PC-3 (cell line): ENCODE measurements around the gene EMC1. TPM values are rescaled to one million over a fixed set of nuclear protein-coding genes. Genes with fewer than 3 reads are reported as not detected.
"Not testable (repeated sequence)": the region's sequence is repeated elsewhere in the genome, so short reads cannot be mapped to it uniquely, and the experiment has no call there.

Experiments used
- ATAC-seq: fragments of 200-7000 bp; cut with Tn5 transposase; 2 replicates; pipeline ENCODE4 v1.9.1; 2020; ENCODE audit warnings: mild to moderate bottlenecking, moderate library complexity
- BruUV-seq: library from RNA; stranded (reverse); fragments of 400-500 nt; replicated peaks from 2 replicates; lab custom pipeline; 2021; lab: Mats Ljungman, UMichigan
- CTCF ChIA-PET: fragments of 300-600 bp; sonication (Branson Sonifier 250); formaldehyde crosslinking; loops from one replicate; lab custom pipeline; 2022; ENCODE audit warnings: antibody characterized with exemption; lab: Charles Lee
- POLR2A ChIA-PET: fragments of 300-600 bp; sonication (Branson Sonifier 250); formaldehyde crosslinking; loops from one replicate; lab custom pipeline; 2022; ENCODE audit warnings: antibody characterized with exemption; ENCODE audit not compliant: unreplicated experiment; lab: Charles Lee
- DNase-seq: peaks from one replicate; pipeline ENCODE4 v3.0.0-alpha.2; 2015
- H2AFZ ChIP-seq: fragments of 300-600 bp; sonication (generic); 2 replicates; pipeline ENCODE4 v1.6.0; 2016; ENCODE audit warnings: antibody characterized with exemption, low read length
- H3F3A ChIP-seq: fragments of 300-600 bp; sonication (generic); one replicate; pipeline ENCODE4 v1.6.0; 2017; ENCODE audit warnings: antibody characterized with exemption, low read length, control low read depth, mild to moderate bottlenecking; ENCODE audit not compliant: unreplicated experiment
- H3K27ac ChIP-seq: fragments of 300-600 bp; sonication (generic); 2 replicates; pipeline ENCODE4 v1.5.1; 2016; ENCODE audit warnings: mild to moderate bottlenecking, low read length
- H3K27me3 ChIP-seq: fragments of 300-600 bp; sonication (generic); 2 replicates; pipeline ENCODE4 v1.6.1; 2016; ENCODE audit warnings: low read length, mixed read lengths
- H3K36me3 ChIP-seq: fragments of 300-600 bp; sonication (generic); 2 replicates; pipeline ENCODE4 v1.6.1; 2016; ENCODE audit warnings: low read depth, mixed run types, low read length, mixed read lengths
- H3K4me1 ChIP-seq: fragments of 300-600 bp; sonication (generic); 2 replicates; pipeline ENCODE4 v1.5.1; 2016; ENCODE audit warnings: low read length; ENCODE audit not compliant: insufficient read depth
- H3K4me2 ChIP-seq: fragments of 300-600 bp; sonication (generic); 2 replicates; pipeline ENCODE4 v1.6.0; 2016; ENCODE audit warnings: low read length
- H3K4me3 ChIP-seq: fragments of 300-600 bp; sonication (generic); 2 replicates; pipeline ENCODE4 v1.5.1; 2016; ENCODE audit warnings: mild to moderate bottlenecking, low read length, mixed read lengths
- H3K79me2 ChIP-seq: fragments of 300-600 bp; sonication (generic); 2 replicates; pipeline ENCODE4 v1.6.1; 2017; ENCODE audit warnings: low read length, mixed read lengths
- H3K9ac ChIP-seq: fragments of 300-600 bp; sonication (generic); 2 replicates; pipeline ENCODE4 v1.6.0; 2016; ENCODE audit warnings: mild to moderate bottlenecking, low read length
- H3K9me2 ChIP-seq: fragments of 300-600 bp; sonication (generic); replicated peaks from 2 replicates; pipeline ENCODE4 v1.6.1; 2016; ENCODE audit warnings: mixed run types, low read length, mixed read lengths
- H3K9me3 ChIP-seq: fragments of 300-600 bp; sonication (generic); 2 replicates; pipeline ENCODE4 v1.6.1; 2016; ENCODE audit warnings: low read length, mixed read lengths
- H4K20me1 ChIP-seq: fragments of 300-600 bp; sonication (generic); 2 replicates; pipeline ENCODE4 v1.6.1; 2016; ENCODE audit warnings: low read length, mixed read lengths
- CTCF ChIP-seq: fragments of 300-600 bp; sonication (generic); conservative IDR thresholded peaks from 2 replicates; pipeline ENCODE4 v1.5.1; 2017; ENCODE audit warnings: antibody characterized with exemption, low read depth, mild to moderate bottlenecking, low read length
- EZH2 ChIP-seq: fragments of 300-600 bp; sonication (generic); IDR thresholded peaks from one replicate; pipeline ENCODE4 v1.6.1; 2017; ENCODE audit warnings: antibody characterized with exemption, mild to moderate bottlenecking, low read length; ENCODE audit not compliant: unreplicated experiment
- EZH2phosphoT487 ChIP-seq: fragments of 300-600 bp; sonication (generic); IDR thresholded peaks from 2 replicates; pipeline ENCODE4 v1.6.1; 2018; ENCODE audit warnings: mild to moderate bottlenecking, antibody characterized with exemption, low read length, borderline replicate concordance
- intact Hi-C: fragments of 100-400 bp; cut with micrococcal nuclease; formaldehyde crosslinking; loops from 2 replicates; pipeline ENCODE4 v1.9.0; 2023
- total RNA-seq: library from RNA; depleted of rRNA; stranded (reverse); fragments of >200 nt; gene quantifications from 2 replicates; pipeline ENCODE4 v1.2.3, GENCODE V29; 2014

EMC1 gene
- total RNA-seq, 1 experiment from 2014 or later = 60.9 TPM

- DNase-seq = no peak
- Histone ChIP-seq H3K4me1 (peaks cover 3% of the 10 kb centered on the region), H3K27ac (no peak overlapping the region), H3F3A (no peaks in the 10 kb centered on the region), H4K20me1 (no peaks in the 10 kb centered on the region), H2AFZ (no peak overlapping the region), H3K79me2 (no peaks in the 10 kb centered on the region), H3K9me2 (no peaks in the 10 kb centered on the region), H3K9ac (no peak overlapping the region), H3K9me3 (no peaks in the 10 kb centered on the region), H3K4me3 (no peak overlapping the region), H3K27me3 (no peaks in the 10 kb centered on the region), H3K36me3 (no peaks in the 10 kb centered on the region), H3K4me2 (no peak overlapping the region)
- POLR2A ChIA-PET = no interaction called here
- CTCF ChIA-PET = no interaction called here
- BruUV-seq = no TSS peak
- intact Hi-C loops = no loop called here
- ATAC-seq = no peak
- TF ChIP-seq CTCF (no peak), EZH2 (no peak), EZH2phosphoT487 (no peak)
These were observed 23.3 kb upstream of the EMC1 start for GRCh38 chr1:19274636-19275035.

GRCh38 chr1:19273844-19274531 is 22.7 kb upstream of the EMC1 start:
- H3K27ac ChIP-seq, H3K4me2 ChIP-seq, ATAC-seq, H3K4me3 ChIP-seq, H3F3A ChIP-seq, BruUV-seq, H3K4me1 ChIP-seq, H3K27me3 ChIP-seq, DNase-seq, intact Hi-C loops, CTCF ChIA-PET, H3K9ac ChIP-seq, H2AFZ ChIP-seq, H3K79me2 ChIP-seq, H3K36me3 ChIP-seq, H4K20me1 ChIP-seq, POLR2A ChIA-PET, H3K9me2 ChIP-seq, H3K9me3 ChIP-seq: not testable (repeated sequence)

GRCh38 chr1:19273106-19273843 is 22.0 kb upstream of the EMC1 start:
- Histone ChIP-seq H3K9me3 (no peaks in the 10 kb centered on the region), H3K27me3 (no peaks in the 10 kb centered on the region), H3K79me2 (no peaks in the 10 kb centered on the region), H3K4me2 (no peak overlapping the region), H3K9ac (no peak overlapping the region), H3K27ac (no peak overlapping the region), H2AFZ (no peak overlapping the region), H3F3A (no peaks in the 10 kb centered on the region), H3K36me3 (no peaks in the 10 kb centered on the region), H3K4me3 (no peak overlapping the region), H3K9me2 (no peaks in the 10 kb centered on the region), H4K20me1 (no peaks in the 10 kb centered on the region), H3K4me1 (peaks cover 4% of the 10 kb centered on the region)
- no peak for DNase-seq
- BruUV-seq = no TSS peak
- no peak for ATAC-seq
- intact Hi-C loops = no loop called here
- ChIA-PET CTCF (no interaction called here), POLR2A (no interaction called here)
- TF ChIP-seq CTCF (no peak), EZH2 (no peak), EZH2phosphoT487 (no peak)
